PC-9 (cell line): Measurements from ENCODE around the gene CEP70. TPM values are rescaled to one million over a fixed set of nuclear protein-coding genes. Genes with fewer than 3 reads are reported as not detected.

Experiments used
- BruUV-seq: library from RNA; stranded (reverse); fragments of 400-500 nt; replicated peaks from 2 replicates; lab custom pipeline; 2021; lab: Mats Ljungman, UMichigan
- CTCF ChIA-PET: fragments of 300-600 bp; sonication (Branson Sonifier 250); formaldehyde crosslinking; loops from one replicate; lab custom pipeline; 2022; ENCODE audit warnings: antibody characterized with exemption; lab: Charles Lee
- POLR2A ChIA-PET: fragments of 300-600 bp; sonication (Branson Sonifier 250); formaldehyde crosslinking; loops from one replicate; lab custom pipeline; 2022; ENCODE audit warnings: antibody characterized with exemption; ENCODE audit not compliant: unreplicated experiment; lab: Charles Lee
- DNase-seq, 2 experiments: peaks; one replicate each; pipeline versions ENCODE4 v3.0.0 to v3.0.0-alpha.2; 2015 to 2022; ENCODE audit warnings: mixed read lengths in 1 of 2
- H2AFZ ChIP-seq: fragments of 200-600 bp; sonication (generic); 2 replicates; pipeline ENCODE4 v1.8.1; 2017; ENCODE audit warnings: antibody characterized with exemption
- H3F3A ChIP-seq: fragments of 200-600 bp; sonication (generic); 2 replicates; pipeline ENCODE4 v1.8.1; 2017; ENCODE audit warnings: antibody characterized with exemption, mild to moderate bottlenecking, low read depth; ENCODE audit not compliant: insufficient read depth
- H3K27ac ChIP-seq: fragments of 200-600 bp; sonication (generic); 2 replicates; pipeline ENCODE4 v1.6.1; 2016; ENCODE audit warnings: mixed run types
- H3K27me3 ChIP-seq: fragments of 200-600 bp; sonication (generic); 2 replicates; pipeline ENCODE4 v1.6.1; 2016; ENCODE audit warnings: low read depth, mixed run types; ENCODE audit not compliant: insufficient read depth
- H3K36me3 ChIP-seq: fragments of 200-600 bp; sonication (generic); 2 replicates; pipeline ENCODE4 v1.6.1; 2016; ENCODE audit warnings: low read depth, mixed run types
- H3K4me1 ChIP-seq: fragments of 200-600 bp; sonication (generic); replicated peaks from 2 replicates; pipeline ENCODE4 v1.6.1; 2016; ENCODE audit warnings: mixed run types; ENCODE audit not compliant: insufficient read depth
- H3K4me2 ChIP-seq: fragments of 200-600 bp; sonication (generic); 2 replicates; pipeline ENCODE4 v1.6.1; 2017; ENCODE audit warnings: mixed run types
- H3K4me3 ChIP-seq: fragments of 200-600 bp; sonication (generic); 2 replicates; pipeline ENCODE4 v1.6.1; 2016; ENCODE audit warnings: mixed run types
- H3K79me2 ChIP-seq: fragments of 200-600 bp; sonication (generic); 2 replicates; pipeline ENCODE4 v1.6.1; 2017; ENCODE audit warnings: low read depth, mixed run types
- H3K9me2 ChIP-seq: fragments of 200-600 bp; sonication (generic); 2 replicates; pipeline ENCODE4 v1.8.1; 2017; ENCODE audit warnings: mild to moderate bottlenecking; ENCODE audit not compliant: insufficient read depth
- H3K9me3 ChIP-seq: fragments of 200-600 bp; sonication (generic); 2 replicates; pipeline ENCODE4 v1.8.1; 2016; ENCODE audit warnings: low read depth; ENCODE audit not compliant: insufficient read depth
- H4K20me1 ChIP-seq: fragments of 200-600 bp; sonication (generic); 2 replicates; pipeline ENCODE4 v1.8.1; 2017; ENCODE audit not compliant: insufficient read depth
- EZH2 ChIP-seq: fragments of 200-600 bp; sonication (generic); IDR thresholded peaks from 2 replicates; pipeline ENCODE4 v1.8.0; 2017; ENCODE audit warnings: antibody characterized with exemption, low read depth
- intact Hi-C: fragments of 100-400 bp; cut with micrococcal nuclease; formaldehyde crosslinking; loops from one replicate; pipeline ENCODE4 v1.10.0; 2022; ENCODE audit not compliant: unreplicated experiment
- total RNA-seq: library from RNA; stranded (reverse); gene quantifications from 2 replicates; pipeline ENCODE4 v1.2.3, GENCODE V29; 2021
- TF ChIP-seq, protein P1 (sequence below): fragments of 200-600 bp; sonication (generic); conservative IDR thresholded peaks from 2 replicates; pipeline ENCODE4 v1.6.1; 2017; ENCODE audit warnings: mixed run types, antibody characterized with exemption, mild to moderate bottlenecking, moderate library complexity

Gene CEP70
- total RNA-seq, 1 experiment from 2014 or later = 73.6 TPM

DNA sequence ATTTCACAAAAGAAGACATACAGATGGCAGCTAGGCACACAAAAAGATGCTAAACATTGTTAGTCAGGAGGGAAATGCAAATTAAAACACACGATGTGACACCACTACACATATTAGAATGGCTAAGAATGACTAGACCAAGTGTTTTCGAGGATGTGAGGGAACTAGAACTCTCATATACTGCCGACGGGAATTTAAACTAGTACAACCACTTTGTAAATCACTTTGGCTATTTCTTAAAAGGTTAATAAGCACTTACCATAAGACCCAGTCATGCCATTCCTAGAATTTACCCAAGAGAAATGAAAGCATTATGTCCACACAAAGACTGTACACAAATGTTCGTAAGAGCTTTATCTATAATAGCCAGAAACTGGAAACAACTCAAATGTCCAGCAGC lies 5.6 kb downstream of the CEP70 start:
- BruUV-seq = no TSS peak
- Histone ChIP-seq H3K4me1 (peaks cover 14% of the 10 kb centered on the region), H3K27me3 (no peaks in the 10 kb centered on the region), H3F3A (peaks cover 10% of the 10 kb centered on the region), H3K79me2 (peaks cover 36% of the 10 kb centered on the region), H3K9me3 (no peaks in the 10 kb centered on the region), H4K20me1 (no peaks in the 10 kb centered on the region), H3K27ac (no peak overlapping the region), H3K36me3 (0 out of 2 replicates have a peak, but pooled peaks cover 6% of the 10 kb centered on the region), H3K4me2 (no peak overlapping the region), H3K9me2 (no peaks in the 10 kb centered on the region), H3K4me3 (no peak overlapping the region), H2AFZ (no peak overlapping the region)
- POLR2A ChIA-PET = no interaction called here
- CTCF ChIA-PET = interaction anchor here (0.6 kb wide), 1 partner anchor 10 kb away, joined by 3 read pairs; no protein-coding TSS in a partner anchor
- intact Hi-C loops = no loop called here
- no peak for DNase-seq
- no peak for TF ChIP-seq EZH2
- TF ChIP-seq, protein P1, sequence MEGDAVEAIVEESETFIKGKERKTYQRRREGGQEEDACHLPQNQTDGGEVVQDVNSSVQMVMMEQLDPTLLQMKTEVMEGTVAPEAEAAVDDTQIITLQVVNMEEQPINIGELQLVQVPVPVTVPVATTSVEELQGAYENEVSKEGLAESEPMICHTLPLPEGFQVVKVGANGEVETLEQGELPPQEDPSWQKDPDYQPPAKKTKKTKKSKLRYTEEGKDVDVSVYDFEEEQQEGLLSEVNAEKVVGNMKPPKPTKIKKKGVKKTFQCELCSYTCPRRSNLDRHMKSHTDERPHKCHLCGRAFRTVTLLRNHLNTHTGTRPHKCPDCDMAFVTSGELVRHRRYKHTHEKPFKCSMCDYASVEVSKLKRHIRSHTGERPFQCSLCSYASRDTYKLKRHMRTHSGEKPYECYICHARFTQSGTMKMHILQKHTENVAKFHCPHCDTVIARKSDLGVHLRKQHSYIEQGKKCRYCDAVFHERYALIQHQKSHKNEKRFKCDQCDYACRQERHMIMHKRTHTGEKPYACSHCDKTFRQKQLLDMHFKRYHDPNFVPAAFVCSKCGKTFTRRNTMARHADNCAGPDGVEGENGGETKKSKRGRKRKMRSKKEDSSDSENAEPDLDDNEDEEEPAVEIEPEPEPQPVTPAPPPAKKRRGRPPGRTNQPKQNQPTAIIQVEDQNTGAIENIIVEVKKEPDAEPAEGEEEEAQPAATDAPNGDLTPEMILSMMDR = no peak

DNA sequence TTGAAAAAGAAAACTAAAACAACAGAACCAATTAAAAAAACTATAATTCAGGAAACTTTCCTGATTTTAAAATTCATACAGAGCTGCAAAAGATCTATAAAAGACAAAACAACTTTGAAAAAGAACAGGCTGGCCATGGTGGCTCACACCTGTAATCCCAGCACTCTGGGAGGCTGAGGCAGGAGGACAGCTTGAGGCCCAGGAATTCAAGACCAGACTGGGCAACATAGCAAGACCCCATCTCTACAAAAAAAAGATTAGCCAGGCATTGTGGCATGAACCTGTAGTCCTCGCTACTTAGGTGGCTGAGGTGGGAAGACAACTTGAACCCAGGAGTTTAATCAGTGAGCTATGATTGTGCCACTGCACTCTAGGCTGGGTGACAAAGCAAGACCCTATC lies 6.7 kb downstream of the CEP70 start:
- H2AFZ ChIP-seq = no peak overlapping the region
- H3K4me3 ChIP-seq = no peak overlapping the region
- no peak for DNase-seq
- no TSS peak for BruUV-seq
- 0 out of 2 replicates have a peak, but pooled peaks cover 6% of the 10 kb centered on the region for H3K36me3 ChIP-seq
- POLR2A ChIA-PET = no interaction called here
- H3K4me1 ChIP-seq = peaks cover 4% of the 10 kb centered on the region
- CTCF ChIA-PET = interaction anchor here (0.7 kb wide), 1 partner anchor 42 kb away, joined by 3 read pairs; no protein-coding TSS in a partner anchor
- H3F3A ChIP-seq = no peaks in the 10 kb centered on the region
- peaks cover 30% of the 10 kb centered on the region for H3K79me2 ChIP-seq
- H3K9me2 ChIP-seq = no peaks in the 10 kb centered on the region
- no peak overlapping the region for H3K4me2 ChIP-seq
- H3K27me3 ChIP-seq = no peaks in the 10 kb centered on the region
- no peak overlapping the region for H3K27ac ChIP-seq
- no peaks in the 10 kb centered on the region for H4K20me1 ChIP-seq
- intact Hi-C loops = no loop called here
- no peaks in the 10 kb centered on the region for H3K9me3 ChIP-seq
- TF ChIP-seq, protein P1 = no peak
- TF ChIP-seq EZH2 = no peak

DNA sequence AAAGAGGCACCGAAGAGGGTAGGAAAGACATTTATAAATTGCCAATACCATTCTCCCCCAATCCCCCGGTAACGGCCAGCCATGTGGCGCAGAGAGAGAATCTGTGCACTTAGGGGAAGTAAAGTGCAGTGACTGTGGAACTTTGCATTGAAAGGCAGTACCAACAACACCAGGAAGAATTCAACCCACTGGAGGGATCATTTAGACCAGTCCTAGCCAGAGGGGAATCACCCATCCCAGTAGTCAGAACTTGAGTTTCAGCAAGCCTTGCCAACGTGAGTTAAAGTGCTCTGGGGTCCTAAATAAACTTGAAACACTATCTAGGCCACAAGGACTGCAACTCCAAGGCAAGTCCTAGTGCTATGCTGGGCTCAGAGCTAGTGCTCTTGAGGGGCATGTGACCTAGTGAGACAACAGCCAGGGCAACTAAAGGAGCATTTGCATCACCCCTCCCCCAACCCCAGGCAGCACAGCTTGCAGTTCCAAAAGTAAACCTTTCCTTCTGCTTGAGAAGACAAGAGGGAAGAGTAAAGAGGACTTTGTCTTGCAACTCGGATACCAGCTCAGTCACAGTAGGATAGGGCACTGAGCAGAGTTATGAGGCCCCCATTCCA lies 15.0 kb downstream of the CEP70 start:
- H3K27me3 ChIP-seq = no peaks in the 10 kb centered on the region
- no peak for DNase-seq
- no peak overlapping the region for H3K27ac ChIP-seq
- no peak overlapping the region for H3K4me3 ChIP-seq
- H3K79me2 ChIP-seq = peaks cover 10% of the 10 kb centered on the region
- no peaks in the 10 kb centered on the region for H3K4me1 ChIP-seq
- H3F3A ChIP-seq = no peaks in the 10 kb centered on the region
- no peaks in the 10 kb centered on the region for H3K9me2 ChIP-seq
- TF ChIP-seq, protein P1 = no peak
- no peak for TF ChIP-seq EZH2
- no peak overlapping the region for H2AFZ ChIP-seq
- BruUV-seq = no TSS peak
- intact Hi-C loops = no loop called here
- H4K20me1 ChIP-seq = no peaks in the 10 kb centered on the region
- POLR2A ChIA-PET = no interaction called here
- no peaks in the 10 kb centered on the region for H3K9me3 ChIP-seq
- no peak overlapping the region for H3K4me2 ChIP-seq
- CTCF ChIA-PET = no interaction called here
- no peaks in the 10 kb centered on the region for H3K36me3 ChIP-seq
